ENCODE results near the gene SLC9B2. TPM values are rescaled to one million over a fixed set of nuclear protein-coding genes. Genes with fewer than 3 reads are reported as not detected.

The SLC9B2 gene
- total and polyA plus RNA-seq, 2 donors (not counting 1 experiment from before 2014, with no cell fraction given) = 16.4 to 37.6 TPM

DNA sequence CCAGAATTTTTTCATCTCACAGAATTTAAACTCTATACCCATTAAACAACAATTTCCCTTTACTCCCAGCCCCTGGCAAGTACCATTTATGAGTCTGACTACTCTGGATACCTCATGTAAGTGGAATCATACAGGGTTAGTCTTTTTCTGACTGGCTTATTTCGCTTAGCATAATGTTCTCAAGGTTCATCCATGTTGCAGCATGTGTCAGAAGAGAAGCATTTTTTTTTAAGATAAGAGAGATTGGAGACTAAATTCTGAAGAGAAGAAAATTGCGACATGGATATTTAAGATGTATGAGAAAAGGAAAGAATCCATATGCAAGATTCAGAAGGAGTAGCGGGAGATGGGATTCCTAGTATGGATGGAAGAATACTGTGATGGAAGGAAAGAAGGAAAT is 45.8 kb downstream of the SLC9B2 start:
- no peaks in the 10 kb centered on the region for H3K79me2 ChIP-seq (ENCODE audit: control insufficient read depth, insufficient read depth, low read length)
- DNase-seq (no peak), ATAC-seq (ENCODE audit: low read depth) (no peak)
- peaks cover 4 to 5% of the 10 kb centered on the region in 2 experiments for H3K36me3 ChIP-seq (replicated peaks in 1 of 2; ENCODE audit: control extremely low read depth in 1 of 2, control insufficient read depth in 1 of 2, extremely low read depth in 1 of 2, insufficient read depth in 2 of 2, low read length in 1 of 2)
- no peaks in the 10 kb centered on the region for H3K9me3 ChIP-seq (ENCODE audit: control extremely low read depth in 1 of 3, control insufficient read depth in 2 of 3, insufficient read depth in 1 of 3, low read length in 2 of 3)
- WGBS (ENCODE audit: insufficient coverage) = 86% methylated on average over 1 of the region's 3 CpGs
- TF ChIP-seq, protein P1, sequence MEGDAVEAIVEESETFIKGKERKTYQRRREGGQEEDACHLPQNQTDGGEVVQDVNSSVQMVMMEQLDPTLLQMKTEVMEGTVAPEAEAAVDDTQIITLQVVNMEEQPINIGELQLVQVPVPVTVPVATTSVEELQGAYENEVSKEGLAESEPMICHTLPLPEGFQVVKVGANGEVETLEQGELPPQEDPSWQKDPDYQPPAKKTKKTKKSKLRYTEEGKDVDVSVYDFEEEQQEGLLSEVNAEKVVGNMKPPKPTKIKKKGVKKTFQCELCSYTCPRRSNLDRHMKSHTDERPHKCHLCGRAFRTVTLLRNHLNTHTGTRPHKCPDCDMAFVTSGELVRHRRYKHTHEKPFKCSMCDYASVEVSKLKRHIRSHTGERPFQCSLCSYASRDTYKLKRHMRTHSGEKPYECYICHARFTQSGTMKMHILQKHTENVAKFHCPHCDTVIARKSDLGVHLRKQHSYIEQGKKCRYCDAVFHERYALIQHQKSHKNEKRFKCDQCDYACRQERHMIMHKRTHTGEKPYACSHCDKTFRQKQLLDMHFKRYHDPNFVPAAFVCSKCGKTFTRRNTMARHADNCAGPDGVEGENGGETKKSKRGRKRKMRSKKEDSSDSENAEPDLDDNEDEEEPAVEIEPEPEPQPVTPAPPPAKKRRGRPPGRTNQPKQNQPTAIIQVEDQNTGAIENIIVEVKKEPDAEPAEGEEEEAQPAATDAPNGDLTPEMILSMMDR (IDR thresholded peaks at IDR 0.05) = no peak
- no peak for TF ChIP-seq EZH2 (IDR thresholded peaks at IDR 0.05; ENCODE audit: borderline replicate concordance, insufficient read depth, low read depth, low read length, poor library complexity, severe bottlenecking)
- H3K27ac ChIP-seq (ENCODE audit: low read length in 2 of 2) = no peak overlapping the region
- H3K4me3 ChIP-seq (ENCODE audit: control extremely low read depth in 1 of 5, extremely low read depth in 1 of 5, insufficient read depth in 1 of 5, low read depth in 2 of 5, low read length in 4 of 5) = no peak overlapping the region
- H3K4me2 ChIP-seq (replicated peaks; ENCODE audit: low read depth, low read length, poor library complexity, severe bottlenecking) = no peak overlapping the region
- Mint-ChIP-seq H3K27ac (no peak overlapping the region), H3K27me3 (no peaks in the 10 kb centered on the region), H3K4me3 (no peak overlapping the region), H3K9me3 (ENCODE audit: insufficient read depth) (no peaks in the 10 kb centered on the region), H3K4me1 (no peaks in the 10 kb centered on the region)
- intact Hi-C loops (cut with micrococcal nuclease) = no loop called here
- H4K20me1 ChIP-seq (ENCODE audit: control insufficient read depth, insufficient read depth, low read length, poor library complexity, severe bottlenecking) = no peaks in the 10 kb centered on the region
- no peaks in the 10 kb centered on the region for H3K4me1 ChIP-seq (ENCODE audit: control insufficient read depth in 2 of 2, insufficient read depth in 2 of 2, low read length in 2 of 2)
- ChIA-PET CTCF (no interaction called here), POLR2A (no interaction called here)
- no peak overlapping the region for H3K9ac ChIP-seq (ENCODE audit: low read length)
- no peak overlapping the region for H2AFZ ChIP-seq (ENCODE audit: insufficient read depth, low read depth, low read length, poor library complexity, severe bottlenecking)
- H3K27me3 ChIP-seq (replicated peaks in 1 of 4; ENCODE audit: control extremely low read depth in 1 of 4, control insufficient read depth in 3 of 4, insufficient read depth in 4 of 4, low read length in 3 of 4) = no peaks in the 10 kb centered on the region

DNA sequence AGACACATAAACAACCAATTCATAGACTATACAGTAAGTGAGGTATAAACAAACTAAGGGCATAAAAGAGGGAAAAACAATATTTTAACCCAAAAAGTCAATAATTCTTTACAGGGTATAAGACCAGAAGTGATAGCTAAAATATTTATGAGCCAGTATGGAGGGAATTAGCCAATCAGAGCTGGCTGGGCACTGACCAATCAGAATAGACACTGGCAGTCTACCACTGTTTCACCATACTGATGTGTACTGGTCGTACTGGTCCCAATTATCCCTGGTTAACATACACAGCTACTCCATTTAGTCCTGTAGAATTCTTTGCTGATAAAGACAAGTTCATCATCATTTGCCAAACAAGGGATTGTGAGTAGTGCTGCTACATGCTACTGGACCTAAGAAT is 47.3 kb downstream of the SLC9B2 start:
- Mint-ChIP-seq H3K27ac (no peak overlapping the region), H3K4me1 (no peaks in the 10 kb centered on the region), H3K27me3 (no peaks in the 10 kb centered on the region), H3K4me3 (no peak overlapping the region), H3K9me3 (ENCODE audit: insufficient read depth) (no peaks in the 10 kb centered on the region)
- H3K9ac ChIP-seq (ENCODE audit: low read length) = no peak overlapping the region
- no peaks in the 10 kb centered on the region for H3K79me2 ChIP-seq (ENCODE audit: control insufficient read depth, insufficient read depth, low read length)
- H3K4me1 ChIP-seq (ENCODE audit: control insufficient read depth in 2 of 2, insufficient read depth in 2 of 2, low read length in 2 of 2) = no peaks in the 10 kb centered on the region
- H3K4me2 ChIP-seq (replicated peaks; ENCODE audit: low read depth, low read length, poor library complexity, severe bottlenecking) = no peak overlapping the region
- no peaks in the 10 kb centered on the region for H3K27me3 ChIP-seq (replicated peaks in 1 of 4; ENCODE audit: control extremely low read depth in 1 of 4, control insufficient read depth in 3 of 4, insufficient read depth in 4 of 4, low read length in 3 of 4)
- H3K27ac ChIP-seq (ENCODE audit: low read length in 2 of 2) = no peak overlapping the region
- CTCF ChIA-PET = interaction anchor here (1.0 to 1.7 kb wide), 2 partner anchors 17 to 62 kb away, joined by 3 to 7 read pairs; no protein-coding TSS in a partner anchor
- H4K20me1 ChIP-seq (ENCODE audit: control insufficient read depth, insufficient read depth, low read length, poor library complexity, severe bottlenecking) = no peaks in the 10 kb centered on the region
- H3K4me3 ChIP-seq (ENCODE audit: control extremely low read depth in 1 of 5, extremely low read depth in 1 of 5, insufficient read depth in 1 of 5, low read depth in 2 of 5, low read length in 4 of 5) = no peak overlapping the region
- 100% methylated on average over 1 of the region's 1 CpG for whole genome bisulfite sequencing (ENCODE audit: insufficient coverage)
- DNase-seq = no peak
- H2AFZ ChIP-seq (ENCODE audit: insufficient read depth, low read depth, low read length, poor library complexity, severe bottlenecking) = no peak overlapping the region
- POLR2A ChIA-PET = no interaction called here
- H3K36me3 ChIP-seq (replicated peaks in 1 of 2; ENCODE audit: control extremely low read depth in 1 of 2, control insufficient read depth in 1 of 2, extremely low read depth in 1 of 2, insufficient read depth in 2 of 2, low read length in 1 of 2) = peaks cover 3% of the 10 kb centered on the region in 2 experiments
- ATAC-seq (ENCODE audit: low read depth) = no peak
- H3K9me3 ChIP-seq (ENCODE audit: control extremely low read depth in 1 of 3, control insufficient read depth in 2 of 3, insufficient read depth in 1 of 3, low read length in 2 of 3) = no peaks in the 10 kb centered on the region
- no peak for TF ChIP-seq EZH2 (IDR thresholded peaks at IDR 0.05; ENCODE audit: borderline replicate concordance, insufficient read depth, low read depth, low read length, poor library complexity, severe bottlenecking)
- TF ChIP-seq, protein P1 (IDR thresholded peaks at IDR 0.05) = no peak
- intact Hi-C loops (cut with micrococcal nuclease) = no loop called here

All from B cell (primary cell).